ENCODE data around the gene CD81.
"Not testable (repeated sequence)": the region's sequence is repeated elsewhere in the genome, so short reads cannot be mapped to it uniquely, and the experiment has no call there.

Gene CD81

GRCh38 chr11:2338760-2339159, 38.4 kb upstream of the CD81 start:
- not testable (repeated sequence) for H3K4me3 ChIP-seq (ENCODE audit: low read length)
- peak; percentile 16 for DNase-seq (ENCODE audit: low read depth)
- peak; percentile 23 for TF ChIP-seq CTCF (IDR thresholded peaks at IDR 0.05; ENCODE audit: insufficient read depth, low read depth, low read length, missing control alignments)

- DNase-seq (ENCODE audit: low read depth), result no peak
- no peak for TF ChIP-seq CTCF (IDR thresholded peaks at IDR 0.05; ENCODE audit: insufficient read depth, low read depth, low read length, missing control alignments)
- H3K4me3 ChIP-seq (ENCODE audit: low read length), result no peak overlapping the region
These were observed 34.6 kb upstream of the CD81 start for GRCh38 chr11:2342557-2342956.

- DNase-seq (ENCODE audit: low read depth), result no peak
- H3K4me3 ChIP-seq (ENCODE audit: low read length), result no peak overlapping the region
- no peak for TF ChIP-seq CTCF (IDR thresholded peaks at IDR 0.05; ENCODE audit: insufficient read depth, low read depth, low read length, missing control alignments)
These were observed 34.1 kb upstream of the CD81 start for GRCh38 chr11:2342981-2343380.

GRCh38 chr11:2343502-2343901, 33.6 kb upstream of the CD81 start:
- no peak for TF ChIP-seq CTCF (IDR thresholded peaks at IDR 0.05; ENCODE audit: insufficient read depth, low read depth, low read length, missing control alignments)
- no peak for DNase-seq (ENCODE audit: low read depth)

GRCh38 chr11:2345050-2345449, 32.1 kb upstream of the CD81 start:
- no peak for TF ChIP-seq CTCF (IDR thresholded peaks at IDR 0.05; ENCODE audit: insufficient read depth, low read depth, low read length, missing control alignments)
- DNase-seq (ENCODE audit: low read depth), result no peak
- H3K4me3 ChIP-seq (ENCODE audit: low read length), result no peak overlapping the region

More at GRCh38 chr11:2343502-2343901, 33.6 kb upstream of the CD81 start:
- H3K4me3 ChIP-seq (ENCODE audit: low read length), result no peak overlapping the region

- H3K4me3 ChIP-seq (ENCODE audit: low read length), result no peak overlapping the region
- no peak for TF ChIP-seq CTCF (IDR thresholded peaks at IDR 0.05; ENCODE audit: insufficient read depth, low read depth, low read length, missing control alignments)
- no peak for DNase-seq (ENCODE audit: low read depth)
These were observed 31.1 kb upstream of the CD81 start for GRCh38 chr11:2346014-2346413.

GRCh38 chr11:2346586-2347307, 30.4 kb upstream of the CD81 start:
- no peak for DNase-seq (ENCODE audit: low read depth)
- no peak for TF ChIP-seq CTCF (IDR thresholded peaks at IDR 0.05; ENCODE audit: insufficient read depth, low read depth, low read length, missing control alignments)
- no peak overlapping the region for H3K4me3 ChIP-seq (ENCODE audit: low read length)

All from epithelial cell of esophagus (primary cell).